Measurements from ENCODE around the gene NETO1. TPM values are rescaled to one million over a fixed set of nuclear protein-coding genes. Genes with fewer than 3 reads are reported as not detected.
A peak's percentile ranks its signal among the peaks of the same experiment; 100 is the strongest.

NETO1 gene
- polyA plus RNA-seq, 4 donors = 0.04 to 0.06 TPM; not detected in 2

GRCh38 chr18:72799106-72799505 lies 68.7 kb downstream of the NETO1 start:
- no peak for DNase-seq
- Histone ChIP-seq H3K36me3 (ENCODE audit: control insufficient read depth in 3 of 3, insufficient read depth in 2 of 3, low read depth in 1 of 3, low read length in 3 of 3) (no peaks in the 10 kb centered on the region), H3K27me3 (ENCODE audit: control insufficient read depth in 3 of 3, insufficient read depth in 3 of 3, low read length in 3 of 3) (no peaks in the 10 kb centered on the region), H3K4me3 (ENCODE audit: low read depth in 1 of 3, low read length in 3 of 3) (no peak overlapping the region), H3K9me3 (ENCODE audit: control insufficient read depth in 2 of 2, insufficient read depth in 1 of 2, low read depth in 1 of 2, low read length in 1 of 2) (no peaks in the 10 kb centered on the region), H3K27ac (ENCODE audit: low read depth in 1 of 3, low read length in 2 of 3) (no peak overlapping the region), H3K4me1 (ENCODE audit: control insufficient read depth in 3 of 3, insufficient read depth in 2 of 3, low read depth in 1 of 3, low read length in 2 of 3) (no peaks in the 10 kb centered on the region)
- WGBS, 3 donors = 78 to 83% (median 80%) methylated on average over 3 of the region's 3 CpGs
- FAIRE-seq = no peak

DNA sequence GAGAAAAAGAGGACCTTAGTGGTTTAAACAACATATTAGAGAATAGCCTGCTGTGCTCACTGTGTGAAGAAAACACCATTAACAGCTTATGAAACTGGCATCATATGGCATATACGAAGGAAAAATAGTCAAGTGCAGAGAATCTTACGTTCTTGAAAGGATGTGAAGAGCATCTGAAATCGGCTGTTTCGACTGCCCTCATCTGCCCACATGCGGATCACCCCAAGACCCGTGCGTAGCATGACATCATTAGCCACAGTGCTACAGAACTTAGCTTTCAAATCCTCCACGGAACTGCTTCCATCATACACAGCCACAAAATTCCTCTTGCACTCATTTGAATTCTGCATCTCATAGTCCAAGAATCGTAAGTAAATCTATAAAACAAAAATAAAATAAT lies 84.3 kb downstream of the NETO1 start:
- Histone ChIP-seq H3K9me3 (ENCODE audit: control insufficient read depth in 2 of 2, insufficient read depth in 1 of 2, low read depth in 1 of 2, low read length in 1 of 2) (no peaks in the 10 kb centered on the region), H3K36me3 (ENCODE audit: control insufficient read depth in 3 of 3, insufficient read depth in 2 of 3, low read depth in 1 of 3, low read length in 3 of 3) (no peaks in the 10 kb centered on the region), H3K27me3 (ENCODE audit: control insufficient read depth in 3 of 3, insufficient read depth in 3 of 3, low read length in 3 of 3) (no peaks in the 10 kb centered on the region), H3K4me1 (ENCODE audit: control insufficient read depth in 3 of 3, insufficient read depth in 2 of 3, low read depth in 1 of 3, low read length in 2 of 3) (no peaks in the 10 kb centered on the region), H3K4me3 (ENCODE audit: low read depth in 1 of 3, low read length in 3 of 3) (no peak overlapping the region), H3K27ac (ENCODE audit: low read depth in 1 of 3, low read length in 2 of 3) (no peak overlapping the region)
- no peak for FAIRE-seq
- WGBS, 3 donors = 77 to 84% (median 79%) methylated on average over 9 of the region's 9 CpGs
- DNase-seq = no peak

DNA sequence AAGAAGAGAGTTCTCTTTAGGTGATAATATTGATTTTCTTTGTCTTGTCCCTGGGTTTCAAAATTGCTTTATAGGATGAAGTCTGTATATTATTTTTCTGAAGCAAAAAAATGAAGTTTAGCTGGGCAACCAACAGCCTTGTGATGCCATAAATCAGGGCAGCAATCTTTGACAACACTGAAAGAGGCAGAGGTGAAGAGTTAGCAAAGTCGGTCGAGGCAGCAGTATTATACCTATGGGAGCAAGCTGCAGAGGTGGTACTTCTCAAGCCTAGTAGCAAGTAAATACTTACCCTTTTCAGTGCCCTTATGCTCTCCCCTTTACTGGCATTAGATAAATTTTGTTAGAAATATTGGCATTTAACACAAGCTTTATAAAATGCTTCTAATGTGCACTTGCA lies 92.9 kb downstream of the NETO1 start:
- no peak for DNase-seq
- 69 to 84% (median 72%) methylated on average over 2 of the region's 2 CpGs for WGBS, 3 donors
- no peaks in the 10 kb centered on the region for H3K9me3 ChIP-seq (ENCODE audit: control insufficient read depth in 2 of 2, insufficient read depth in 1 of 2, low read depth in 1 of 2, low read length in 1 of 2)

GRCh38 chr18:72772916-72773315 lies 94.9 kb downstream of the NETO1 start:
- FAIRE-seq = no peak

More for the DNA sequence above, 92.9 kb downstream of the NETO1 start:
- Histone ChIP-seq H3K27me3 (ENCODE audit: control insufficient read depth in 3 of 3, insufficient read depth in 3 of 3, low read length in 3 of 3) (no peaks in the 10 kb centered on the region), H3K4me1 (ENCODE audit: control insufficient read depth in 3 of 3, insufficient read depth in 2 of 3, low read depth in 1 of 3, low read length in 2 of 3) (no peaks in the 10 kb centered on the region), H3K36me3 (ENCODE audit: control insufficient read depth in 3 of 3, insufficient read depth in 2 of 3, low read depth in 1 of 3, low read length in 3 of 3) (no peaks in the 10 kb centered on the region), H3K27ac (ENCODE audit: low read depth in 1 of 3, low read length in 2 of 3) (no peak overlapping the region), H3K4me3 (ENCODE audit: low read depth in 1 of 3, low read length in 3 of 3) (no peak overlapping the region)
- FAIRE-seq = no peak

DNA sequence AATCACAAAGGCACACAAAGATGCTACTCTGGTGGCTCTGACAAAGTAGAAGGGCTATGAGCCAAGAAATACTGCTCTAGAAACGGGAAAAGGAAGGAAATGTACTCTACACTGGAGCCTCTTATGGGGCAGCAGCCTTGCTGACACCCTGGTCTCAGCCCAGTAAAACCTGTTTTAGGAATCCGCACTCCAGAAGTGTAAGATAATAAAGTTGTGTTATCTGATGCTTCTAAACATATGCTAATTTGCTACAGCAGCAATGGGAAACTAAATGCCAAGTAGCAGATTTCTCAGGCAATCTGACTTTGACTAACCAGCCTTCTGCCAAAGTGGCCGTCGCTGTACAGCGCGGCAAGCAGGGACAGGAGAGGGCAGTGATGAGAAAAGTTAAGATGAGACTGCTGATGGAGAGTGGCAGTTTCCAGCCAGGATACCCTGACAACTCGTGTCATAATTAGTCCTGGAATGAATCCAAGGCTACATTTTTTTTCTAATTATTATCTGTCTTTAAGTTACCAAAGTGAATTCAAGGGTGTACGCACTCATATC lies 99.0 kb downstream of the NETO1 start:
- FAIRE-seq (no peak), DNase-seq (no peak)
- no peaks in the 10 kb centered on the region for H3K27me3 ChIP-seq (ENCODE audit: control insufficient read depth in 3 of 3, insufficient read depth in 3 of 3, low read length in 3 of 3)
- no peaks in the 10 kb centered on the region for H3K4me1 ChIP-seq (ENCODE audit: control insufficient read depth in 3 of 3, insufficient read depth in 2 of 3, low read depth in 1 of 3, low read length in 2 of 3)
- WGBS, 3 donors = 60 to 71% (median 64%) methylated on average over 8 of the region's 8 CpGs
- no peaks in the 10 kb centered on the region for H3K36me3 ChIP-seq (ENCODE audit: control insufficient read depth in 3 of 3, insufficient read depth in 2 of 3, low read depth in 1 of 3, low read length in 3 of 3)
- no peak overlapping the region for H3K27ac ChIP-seq (ENCODE audit: low read depth in 1 of 3, low read length in 2 of 3)
- no peaks in the 10 kb centered on the region for H3K9me3 ChIP-seq (ENCODE audit: control insufficient read depth in 2 of 2, insufficient read depth in 1 of 2, low read depth in 1 of 2, low read length in 1 of 2)
- H3K4me3 ChIP-seq (ENCODE audit: low read depth in 1 of 3, low read length in 3 of 3) = no peak overlapping the region

More at GRCh38 chr18:72772916-72773315, 94.9 kb downstream of the NETO1 start:
- no peak for DNase-seq
- H3K4me1 ChIP-seq (ENCODE audit: control insufficient read depth in 3 of 3, insufficient read depth in 2 of 3, low read depth in 1 of 3, low read length in 2 of 3) = no peaks in the 10 kb centered on the region
- H3K27ac ChIP-seq (ENCODE audit: low read depth in 1 of 3, low read length in 2 of 3) = no peak overlapping the region
- no peaks in the 10 kb centered on the region for H3K36me3 ChIP-seq (ENCODE audit: control insufficient read depth in 3 of 3, insufficient read depth in 2 of 3, low read depth in 1 of 3, low read length in 3 of 3)
- H3K9me3 ChIP-seq (ENCODE audit: control insufficient read depth in 2 of 2, insufficient read depth in 1 of 2, low read depth in 1 of 2, low read length in 1 of 2) = no peaks in the 10 kb centered on the region
- H3K4me3 ChIP-seq (ENCODE audit: low read depth in 1 of 3, low read length in 3 of 3) = no peak overlapping the region
- H3K27me3 ChIP-seq (ENCODE audit: control insufficient read depth in 3 of 3, insufficient read depth in 3 of 3, low read length in 3 of 3) = no peaks in the 10 kb centered on the region

DNA sequence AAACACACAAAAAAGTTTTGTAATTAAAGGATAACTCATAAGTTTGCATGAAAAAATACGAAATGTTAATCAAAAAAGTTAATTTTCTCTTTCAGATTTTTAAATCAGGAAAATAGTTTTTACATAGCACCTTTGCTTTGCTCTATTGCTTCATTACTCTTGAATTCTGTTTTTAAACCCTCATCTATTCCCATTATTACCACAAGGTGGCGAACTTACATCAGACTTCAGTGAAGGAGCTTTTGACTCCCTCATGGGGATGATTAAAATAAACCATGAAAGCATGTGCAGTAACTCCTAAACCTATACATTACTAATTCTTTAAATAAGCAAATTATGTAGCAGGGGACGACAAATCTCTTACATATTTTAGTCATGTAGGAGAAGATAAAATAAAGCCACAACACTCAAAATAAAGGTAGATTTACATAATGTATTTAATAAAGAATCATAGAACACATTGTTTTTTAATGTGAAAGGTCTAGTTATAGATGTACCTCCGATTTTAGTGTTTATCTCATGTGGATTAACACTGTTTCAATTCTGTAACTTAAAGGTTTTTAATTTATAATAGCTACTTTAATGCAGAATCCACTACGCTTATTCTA lies 105.2 kb downstream of the NETO1 start:
- 17 to 18% (median 17%) methylated on average over 5 of the region's 5 CpGs for WGBS, 3 donors
- H3K27ac ChIP-seq (ENCODE audit: low read depth in 1 of 3, low read length in 2 of 3) = no peak overlapping the region
- no peaks in the 10 kb centered on the region for H3K27me3 ChIP-seq (ENCODE audit: control insufficient read depth in 3 of 3, insufficient read depth in 3 of 3, low read length in 3 of 3)
- DNase-seq (peak; percentile 49 to 52), FAIRE-seq (peak; percentile 39)
- H3K4me3 ChIP-seq (ENCODE audit: low read depth in 1 of 3, low read length in 3 of 3) = no peak overlapping the region
- H3K4me1 ChIP-seq (ENCODE audit: control insufficient read depth in 3 of 3, insufficient read depth in 2 of 3, low read depth in 1 of 3, low read length in 2 of 3) = no peaks in the 10 kb centered on the region
- H3K36me3 ChIP-seq (ENCODE audit: control insufficient read depth in 3 of 3, insufficient read depth in 2 of 3, low read depth in 1 of 3, low read length in 3 of 3) = no peaks in the 10 kb centered on the region
- H3K9me3 ChIP-seq (ENCODE audit: control insufficient read depth in 2 of 2, insufficient read depth in 1 of 2, low read depth in 1 of 2, low read length in 1 of 2) = no peaks in the 10 kb centered on the region

- Histone ChIP-seq H3K27me3 (ENCODE audit: control insufficient read depth in 3 of 3, insufficient read depth in 3 of 3, low read length in 3 of 3) (no peaks in the 10 kb centered on the region), H3K4me1 (ENCODE audit: control insufficient read depth in 3 of 3, insufficient read depth in 2 of 3, low read depth in 1 of 3, low read length in 2 of 3) (no peaks in the 10 kb centered on the region), H3K4me3 (ENCODE audit: low read depth in 1 of 3, low read length in 3 of 3) (no peak overlapping the region), H3K27ac (ENCODE audit: low read depth in 1 of 3, low read length in 2 of 3) (no peak overlapping the region), H3K9me3 (ENCODE audit: control insufficient read depth in 2 of 2, insufficient read depth in 1 of 2, low read depth in 1 of 2, low read length in 1 of 2) (no peaks in the 10 kb centered on the region), H3K36me3 (ENCODE audit: control insufficient read depth in 3 of 3, insufficient read depth in 2 of 3, low read depth in 1 of 3, low read length in 3 of 3) (no peaks in the 10 kb centered on the region)
- FAIRE-seq = no peak
- no peak for DNase-seq
- 68 to 79% (median 68%) methylated on average over 4 of the region's 4 CpGs for WGBS, 3 donors
Observed at GRCh38 chr18:72752220-72752619, 115.6 kb downstream of the NETO1 start.

DNA sequence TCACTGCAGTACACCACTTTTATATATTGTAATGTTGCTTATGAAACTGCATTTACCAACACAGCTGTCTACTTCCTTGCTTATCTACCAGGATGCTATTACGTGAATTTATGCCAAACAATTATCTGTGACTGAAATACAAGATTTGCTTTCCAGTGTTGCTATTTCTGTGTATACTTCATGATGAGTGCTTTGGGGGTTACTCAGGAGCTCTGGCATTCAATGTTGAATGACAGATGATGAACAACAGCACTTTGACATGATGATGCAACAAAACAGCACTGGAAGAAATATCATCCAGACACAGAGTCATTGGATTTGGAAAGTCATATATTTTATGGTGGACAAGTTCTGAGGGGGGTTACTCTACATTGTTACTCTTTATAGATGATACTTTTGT lies 125.8 kb downstream of the NETO1 start:
- no peaks in the 10 kb centered on the region for H3K27me3 ChIP-seq (ENCODE audit: control insufficient read depth in 3 of 3, insufficient read depth in 3 of 3, low read length in 3 of 3)
- no peak for DNase-seq
- no peaks in the 10 kb centered on the region for H3K4me1 ChIP-seq (ENCODE audit: control insufficient read depth in 3 of 3, insufficient read depth in 2 of 3, low read depth in 1 of 3, low read length in 2 of 3)
- H3K36me3 ChIP-seq (ENCODE audit: control insufficient read depth in 3 of 3, insufficient read depth in 2 of 3, low read depth in 1 of 3, low read length in 3 of 3) = no peaks in the 10 kb centered on the region
- no peak overlapping the region for H3K4me3 ChIP-seq (ENCODE audit: low read depth in 1 of 3, low read length in 3 of 3)
- no peak for FAIRE-seq
- WGBS, 3 donors = 33 to 66% (median 36%) methylated on average over 1 of the region's 1 CpG
- H3K9me3 ChIP-seq (ENCODE audit: control insufficient read depth in 2 of 2, insufficient read depth in 1 of 2, low read depth in 1 of 2, low read length in 1 of 2) = no peaks in the 10 kb centered on the region
- H3K27ac ChIP-seq (ENCODE audit: low read depth in 1 of 3, low read length in 2 of 3) = no peak overlapping the region

DNA sequence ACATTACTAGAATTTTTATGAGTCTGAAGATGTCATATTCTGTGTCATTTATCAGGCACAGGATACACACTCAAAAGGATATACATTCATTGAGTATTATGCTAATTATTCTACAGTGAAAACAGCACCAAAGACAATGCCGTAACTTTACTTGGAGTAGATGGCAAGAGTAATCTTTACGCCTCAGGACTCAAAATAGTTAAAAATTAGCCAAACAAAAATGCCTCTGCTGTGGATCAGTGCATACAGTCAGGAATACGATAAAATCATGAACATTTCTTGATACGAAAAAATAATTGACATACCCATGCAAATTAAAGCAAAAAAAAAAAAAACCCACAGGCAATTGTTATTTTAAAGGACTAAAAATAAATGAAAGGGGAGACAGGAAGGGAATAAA lies 129.7 kb downstream of the NETO1 start:
- Histone ChIP-seq H3K27ac (ENCODE audit: low read depth in 1 of 3, low read length in 2 of 3) (no peak overlapping the region), H3K4me3 (ENCODE audit: low read depth in 1 of 3, low read length in 3 of 3) (no peak overlapping the region), H3K36me3 (ENCODE audit: control insufficient read depth in 3 of 3, insufficient read depth in 2 of 3, low read depth in 1 of 3, low read length in 3 of 3) (no peaks in the 10 kb centered on the region), H3K9me3 (ENCODE audit: control insufficient read depth in 2 of 2, insufficient read depth in 1 of 2, low read depth in 1 of 2, low read length in 1 of 2) (no peaks in the 10 kb centered on the region), H3K4me1 (ENCODE audit: control insufficient read depth in 3 of 3, insufficient read depth in 2 of 3, low read depth in 1 of 3, low read length in 2 of 3) (no peaks in the 10 kb centered on the region), H3K27me3 (ENCODE audit: control insufficient read depth in 3 of 3, insufficient read depth in 3 of 3, low read length in 3 of 3) (no peaks in the 10 kb centered on the region)
- WGBS, 3 donors = 68 to 79% (median 78%) methylated on average over 4 of the region's 4 CpGs
- no peak for FAIRE-seq
- DNase-seq = no peak
